WI38 (cell line): ENCODE measurements around the gene ARHGEF4.

Experiments used
- H3K4me3 ChIP-seq: 2 replicates; pipeline ENCODE4 v1.5.1; 2011; ENCODE audit warnings: low read depth, mild to moderate bottlenecking, control low read depth, low read length
- TF ChIP-seq, protein P1 (sequence below): IDR thresholded peaks from 2 replicates; pipeline ENCODE4 v1.5.1; 2012; ENCODE audit warnings: low read depth, mild to moderate bottlenecking, control low read depth, low read length

ARHGEF4 gene

DNA sequence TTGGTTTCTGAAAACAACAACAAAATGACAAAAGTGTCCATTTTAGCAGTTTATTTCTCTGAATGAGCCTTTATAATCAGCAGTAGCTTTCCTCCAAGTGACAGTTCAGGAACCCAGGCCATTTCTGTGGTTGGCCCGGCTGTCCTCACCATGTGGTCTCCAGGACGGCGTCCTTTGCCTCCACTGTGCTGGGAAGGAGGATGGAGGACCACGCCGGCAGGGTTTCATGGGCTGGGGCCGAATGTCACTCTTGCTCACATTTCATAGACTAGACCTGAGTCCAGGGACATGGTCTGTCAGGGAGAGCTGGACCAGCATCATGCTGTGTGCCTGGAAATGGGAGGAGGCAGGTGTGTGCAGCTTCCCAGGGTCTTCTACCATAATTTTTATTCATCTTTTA, 50.9 kb downstream of the ARHGEF4 start:
- TF ChIP-seq, protein P1, sequence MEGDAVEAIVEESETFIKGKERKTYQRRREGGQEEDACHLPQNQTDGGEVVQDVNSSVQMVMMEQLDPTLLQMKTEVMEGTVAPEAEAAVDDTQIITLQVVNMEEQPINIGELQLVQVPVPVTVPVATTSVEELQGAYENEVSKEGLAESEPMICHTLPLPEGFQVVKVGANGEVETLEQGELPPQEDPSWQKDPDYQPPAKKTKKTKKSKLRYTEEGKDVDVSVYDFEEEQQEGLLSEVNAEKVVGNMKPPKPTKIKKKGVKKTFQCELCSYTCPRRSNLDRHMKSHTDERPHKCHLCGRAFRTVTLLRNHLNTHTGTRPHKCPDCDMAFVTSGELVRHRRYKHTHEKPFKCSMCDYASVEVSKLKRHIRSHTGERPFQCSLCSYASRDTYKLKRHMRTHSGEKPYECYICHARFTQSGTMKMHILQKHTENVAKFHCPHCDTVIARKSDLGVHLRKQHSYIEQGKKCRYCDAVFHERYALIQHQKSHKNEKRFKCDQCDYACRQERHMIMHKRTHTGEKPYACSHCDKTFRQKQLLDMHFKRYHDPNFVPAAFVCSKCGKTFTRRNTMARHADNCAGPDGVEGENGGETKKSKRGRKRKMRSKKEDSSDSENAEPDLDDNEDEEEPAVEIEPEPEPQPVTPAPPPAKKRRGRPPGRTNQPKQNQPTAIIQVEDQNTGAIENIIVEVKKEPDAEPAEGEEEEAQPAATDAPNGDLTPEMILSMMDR: no peak
- no peak overlapping the region for H3K4me3 ChIP-seq

DNA sequence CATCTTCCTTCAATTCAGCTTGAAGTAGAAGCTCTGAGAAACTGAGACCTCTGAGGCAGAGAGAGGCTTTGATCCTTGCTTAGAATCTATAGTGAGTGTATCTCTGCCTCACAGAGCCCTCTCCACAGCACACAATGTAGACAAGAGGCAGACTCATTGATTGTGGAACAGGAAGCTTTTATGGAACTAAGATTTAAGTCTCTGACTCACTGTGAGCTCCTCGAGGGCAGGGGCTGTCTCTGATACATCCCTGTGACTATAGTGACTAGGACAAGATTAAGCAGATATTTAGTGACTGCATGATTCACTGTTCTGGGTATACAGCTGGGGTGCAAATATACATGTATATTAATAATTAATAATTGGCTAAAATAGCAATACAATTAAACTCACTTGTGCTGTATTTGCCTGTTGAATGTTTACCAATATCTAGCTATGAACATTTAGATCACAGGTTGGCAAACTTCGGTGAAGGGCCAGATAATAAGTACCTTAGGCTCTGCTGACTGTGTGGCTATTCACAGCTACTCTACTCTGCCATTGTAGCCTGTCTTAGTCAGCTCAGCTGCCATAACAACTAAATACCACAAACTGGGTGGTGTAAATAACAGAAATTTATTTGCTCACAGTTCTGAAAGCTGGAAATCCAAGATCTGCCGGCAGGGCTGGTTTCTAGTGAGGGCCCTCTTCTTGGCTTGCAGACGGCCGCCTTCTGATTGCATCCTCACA, 54.4 kb downstream of the ARHGEF4 start:
- no peak overlapping the region for H3K4me3 ChIP-seq
- TF ChIP-seq, protein P1: no peak

DNA sequence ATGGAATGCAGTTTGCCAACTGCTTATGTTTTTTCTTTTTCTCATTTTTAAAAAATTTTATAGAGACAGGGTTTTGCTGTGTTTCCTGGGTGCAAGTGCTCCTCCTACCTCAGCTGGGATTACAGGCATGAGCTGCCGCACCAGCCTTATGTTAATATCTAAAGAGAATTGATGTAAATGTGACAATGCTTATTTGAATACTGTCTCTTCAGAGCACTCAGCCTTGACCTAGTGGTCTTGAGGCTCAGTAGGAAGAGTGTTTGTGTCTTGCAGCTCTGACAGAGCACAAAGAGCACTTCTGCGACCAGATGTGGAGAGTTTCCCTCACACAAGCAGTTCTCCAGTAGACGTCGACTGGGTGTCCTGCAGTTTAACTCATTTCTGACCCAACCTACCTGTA, 55.3 kb downstream of the ARHGEF4 start:
- H3K4me3 ChIP-seq: no peak overlapping the region
- TF ChIP-seq, protein P1: no peak

DNA sequence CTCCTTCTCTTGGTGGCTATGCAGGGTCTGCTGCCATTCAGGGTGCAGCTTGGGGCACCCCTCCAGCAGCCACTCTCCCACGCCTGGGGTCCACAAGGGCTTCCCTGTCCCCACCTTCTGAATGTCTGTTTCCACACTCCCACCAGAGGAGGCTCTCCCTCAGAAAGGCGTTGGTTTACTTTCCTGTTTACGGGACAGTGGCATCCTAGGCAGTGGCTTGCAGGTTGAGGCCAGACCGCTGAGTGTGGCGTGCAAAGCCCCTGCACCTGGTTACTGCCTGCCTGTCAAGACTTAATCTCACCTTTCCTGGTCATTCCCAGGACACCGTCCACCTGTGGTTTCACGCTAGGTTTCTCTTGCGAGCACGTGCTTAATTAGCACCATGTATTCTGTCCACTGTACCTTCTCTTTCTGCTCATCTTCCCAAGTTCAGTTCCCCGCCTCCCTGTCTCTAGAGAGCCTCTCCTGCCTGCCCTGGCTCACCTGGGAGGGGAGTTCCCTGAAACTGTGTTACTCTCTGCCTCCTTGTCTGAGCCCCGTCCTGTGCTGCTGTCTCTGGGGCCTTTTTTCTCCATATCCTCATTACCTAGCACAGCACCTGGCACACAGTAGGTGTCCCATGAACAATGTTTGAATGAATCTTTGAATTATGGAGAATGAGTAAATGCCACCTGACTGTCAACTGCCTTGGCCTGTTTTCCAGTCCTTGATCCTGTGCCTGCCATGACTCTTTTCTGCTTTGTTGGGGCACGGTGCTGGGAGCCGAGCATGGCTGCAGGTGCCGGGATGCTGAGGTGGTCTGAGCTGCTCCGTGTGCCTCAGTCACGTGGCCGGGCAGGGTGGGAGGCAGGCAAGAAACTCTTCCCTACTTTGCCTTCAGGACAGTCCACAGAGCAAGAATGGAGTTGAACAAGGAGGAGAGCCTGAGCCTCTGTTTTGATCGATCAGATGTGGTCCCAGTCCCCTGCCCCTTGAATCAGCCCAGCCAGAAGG, 56.4 kb downstream of the ARHGEF4 start:
- H3K4me3 ChIP-seq: no peak overlapping the region
- TF ChIP-seq, protein P1: no peak

DNA sequence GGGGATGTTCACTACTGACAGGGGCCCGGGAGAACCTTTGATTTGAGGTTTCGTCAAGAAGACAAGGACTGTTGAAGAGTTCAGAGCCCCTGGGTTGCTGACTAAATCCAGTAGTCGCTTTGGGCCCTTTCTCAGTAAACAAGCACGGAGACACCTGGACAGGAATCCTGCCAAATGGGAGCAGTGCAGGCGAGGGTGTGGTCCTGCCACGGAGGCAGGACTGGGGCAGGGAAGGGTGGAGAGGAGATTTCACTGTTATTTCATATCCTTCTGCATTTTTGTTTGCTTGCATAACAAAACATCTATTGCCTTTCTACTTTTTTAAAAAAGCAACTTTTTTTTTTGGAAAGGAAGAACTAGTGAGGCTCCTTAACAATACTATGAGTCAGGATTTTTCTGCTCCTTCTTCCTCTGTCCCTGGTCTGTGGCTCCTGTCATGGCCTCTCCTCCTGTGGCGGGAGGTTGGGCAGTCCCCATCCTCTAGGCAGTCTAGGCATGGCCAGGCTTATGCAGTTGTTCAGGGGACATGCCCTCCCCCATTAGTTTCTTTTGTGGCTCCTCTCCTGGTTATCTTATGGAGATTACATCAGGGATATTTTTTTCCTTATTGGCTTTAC, 57.7 kb downstream of the ARHGEF4 start:
- TF ChIP-seq, protein P1: no peak
- no peak overlapping the region for H3K4me3 ChIP-seq

DNA sequence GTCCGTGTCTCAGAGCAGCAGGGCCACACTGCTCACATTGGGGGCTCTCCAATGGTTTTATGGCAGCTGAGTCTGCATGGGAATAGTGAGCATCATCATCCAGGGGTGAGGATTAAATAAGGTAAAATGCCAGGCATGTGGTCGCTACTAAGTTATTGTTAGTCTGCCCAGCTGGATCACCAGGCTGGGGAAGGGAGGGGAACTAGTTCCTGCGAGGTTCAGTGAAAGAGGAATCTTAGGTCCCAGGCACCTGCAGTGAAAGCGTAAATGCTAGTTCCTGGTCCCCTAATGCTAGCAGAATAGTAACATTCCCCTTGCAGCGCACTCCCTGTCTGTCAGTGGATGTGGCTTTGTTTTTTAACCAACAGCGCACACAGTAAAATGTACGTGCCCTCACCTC, 60.1 kb downstream of the ARHGEF4 start:
- TF ChIP-seq, protein P1: no peak
- H3K4me3 ChIP-seq: no peak overlapping the region

DNA sequence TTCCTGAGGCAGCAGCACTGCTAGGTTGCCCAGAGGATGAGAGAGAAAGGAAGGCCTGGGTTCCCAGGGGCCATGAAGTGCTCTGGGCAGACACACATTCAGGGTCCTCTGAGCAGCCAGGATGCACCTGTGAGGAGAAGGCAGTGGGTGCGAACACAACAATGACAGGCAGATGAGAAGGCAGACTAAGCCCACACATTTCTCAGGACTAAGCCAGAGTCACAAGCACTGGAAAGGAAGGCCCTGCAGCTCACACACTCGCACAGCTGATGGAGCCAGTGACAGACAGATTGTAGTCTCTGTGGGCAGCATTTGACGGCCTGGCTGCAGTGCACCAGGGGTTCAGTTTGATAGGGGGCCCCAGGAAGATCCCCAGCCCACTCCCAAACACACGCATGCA, 61.8 kb downstream of the ARHGEF4 start:
- TF ChIP-seq, protein P1: no peak
- no peak overlapping the region for H3K4me3 ChIP-seq
